ENCODE results near the gene ATAD3A. TPM values are rescaled to one million over a fixed set of nuclear protein-coding genes. Genes with fewer than 3 reads are reported as not detected.
A peak's percentile ranks its signal among the peaks of the same experiment; 100 is the strongest.

ATAD3A gene
- total RNA-seq, 2 donors from 2014 or later = 24.9 to 34.2 TPM

- Mint-ChIP-seq H3K4me3 (no peak overlapping the region), H3K36me3 (ENCODE audit: insufficient read depth in 2 of 2) (no peaks in the 10 kb centered on the region), H3K27me3 (ENCODE audit: low read depth) (peaks cover 10% of the 10 kb centered on the region), H3K9me3 (no peaks in the 10 kb centered on the region), H3K27ac (no peak overlapping the region), H3K4me1 (ENCODE audit: low read depth) (no peaks in the 10 kb centered on the region)
- no peak for DNase-seq
- no peak for ATAC-seq (replicated peaks in 1 of 2)
Observed at GRCh38 chr1:1582585-1583346, 70.8 kb downstream of the ATAD3A start.

GRCh38 chr1:1583347-1584010 is 71.5 kb downstream of the ATAD3A start:
- Mint-ChIP-seq H3K36me3 (ENCODE audit: insufficient read depth in 2 of 2) (no peaks in the 10 kb centered on the region), H3K4me3 (no peak overlapping the region), H3K27ac (no peak overlapping the region), H3K27me3 (ENCODE audit: low read depth) (peaks cover 10% of the 10 kb centered on the region), H3K9me3 (no peaks in the 10 kb centered on the region), H3K4me1 (ENCODE audit: low read depth) (no peaks in the 10 kb centered on the region)
- peak in 1 of 2 donors; percentile 4 for ATAC-seq (replicated peaks in 1 of 2)
- no peak for DNase-seq

Other genes with a start within 250 kb of the ATAD3A start
- gene UBE2J2, start 238.3 kb upstream of the ATAD3A start, total RNA-seq = 10 to 100 TPM; 63.5 to 77.8 TPM
- gene SCNN1D, start 231.7 kb upstream of the ATAD3A start, total RNA-seq = 10 to 100 TPM in 1 of 2 donors, 1 to 10 TPM in 1; 5.6 to 13.0 TPM
- 10 to 100 TPM; 28.6 to 37.9 TPM for gene ACAP3, start 204.2 kb upstream of the ATAD3A start, total RNA-seq
- gene PUSL1, start 203.6 kb upstream of the ATAD3A start, total RNA-seq = 10 to 100 TPM; 11.0 to 11.9 TPM
- gene INTS11, start 187.5 kb upstream of the ATAD3A start, total RNA-seq = 100 to 1,000 TPM; 108 to 131 TPM
- 10 to 100 TPM; 18.0 to 22.8 TPM for gene CPTP, start 187.4 kb upstream of the ATAD3A start, total RNA-seq
- under 1 TPM; 0.91 to 0.95 TPM for gene TAS1R3, start 180.9 kb upstream of the ATAD3A start, total RNA-seq
- 10 to 100 TPM; 46.6 to 52.2 TPM for gene DVL1, start 162.7 kb upstream of the ATAD3A start, total RNA-seq
- gene MXRA8, start 153.6 kb upstream of the ATAD3A start, total RNA-seq = 1 to 10 TPM; 1.6 to 3.0 TPM
- 10 to 100 TPM; 92.4 to 97.7 TPM for gene AURKAIP1, start 137.0 kb upstream of the ATAD3A start, total RNA-seq
- gene CCNL2, start 112.8 kb upstream of the ATAD3A start, total RNA-seq = 100 to 1,000 TPM; 166 to 180 TPM
- gene MRPL20, start 104.9 kb upstream of the ATAD3A start, total RNA-seq = 10 to 100 TPM; 74.9 to 77.5 TPM
- gene ANKRD65, start 90.9 kb upstream of the ATAD3A start, total RNA-seq = under 1 TPM in 1 of 2 donors, not detected in 1; 0.17 TPM
- gene VWA1, start 76.5 kb upstream of the ATAD3A start, total RNA-seq = 1 to 10 TPM in 1 of 2 donors, under 1 TPM in 1; 0.94 to 1.4 TPM
- 1 to 10 TPM; 2.8 to 3.7 TPM for gene ATAD3C, start 62.5 kb upstream of the ATAD3A start, total RNA-seq
- 10 to 100 TPM; 20.6 to 25.3 TPM for gene ATAD3B, start 40.4 kb upstream of the ATAD3A start, total RNA-seq
- gene TMEM240, start 28.5 kb downstream of the ATAD3A start, total RNA-seq = 1 to 10 TPM; 1.0 to 1.3 TPM
- 100 to 1,000 TPM; 138 to 167 TPM for gene SSU72, start 62.7 kb downstream of the ATAD3A start, total RNA-seq
- gene FNDC10, start 88.0 kb downstream of the ATAD3A start, total RNA-seq = 1 to 10 TPM in 1 of 2 donors, under 1 TPM in 1; 1.00 to 1.5 TPM
- 10 to 100 TPM; 68.6 to 78.6 TPM for gene MIB2, start 103.3 kb downstream of the ATAD3A start, total RNA-seq
- gene MMP23B, start 120.0 kb downstream of the ATAD3A start, total RNA-seq = 1 to 10 TPM; 1.5 TPM
- 10 to 100 TPM; 41.5 to 42.3 TPM for gene CDK11B, start 146.8 kb downstream of the ATAD3A start, total RNA-seq
- gene SLC35E2B, start 180.6 kb downstream of the ATAD3A start, total RNA-seq = 10 to 100 TPM; 42.0 to 43.1 TPM
- 10 to 100 TPM; 40.3 to 72.5 TPM for gene CDK11A, start 212.2 kb downstream of the ATAD3A start, total RNA-seq